ENCODE measurements around the gene F10.

- TF ChIP-seq, protein P1, sequence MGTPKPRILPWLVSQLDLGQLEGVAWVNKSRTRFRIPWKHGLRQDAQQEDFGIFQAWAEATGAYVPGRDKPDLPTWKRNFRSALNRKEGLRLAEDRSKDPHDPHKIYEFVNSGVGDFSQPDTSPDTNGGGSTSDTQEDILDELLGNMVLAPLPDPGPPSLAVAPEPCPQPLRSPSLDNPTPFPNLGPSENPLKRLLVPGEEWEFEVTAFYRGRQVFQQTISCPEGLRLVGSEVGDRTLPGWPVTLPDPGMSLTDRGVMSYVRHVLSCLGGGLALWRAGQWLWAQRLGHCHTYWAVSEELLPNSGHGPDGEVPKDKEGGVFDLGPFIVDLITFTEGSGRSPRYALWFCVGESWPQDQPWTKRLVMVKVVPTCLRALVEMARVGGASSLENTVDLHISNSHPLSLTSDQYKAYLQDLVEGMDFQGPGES (IDR thresholded peaks at IDR 0.05; ENCODE audit: low read depth, low read length) = no peak
- TF ChIP-seq POLR2AphosphoS5 (IDR thresholded peaks at IDR 0.05; ENCODE audit: low read depth, low read length) = no peak
- TF ChIP-seq CTCF (IDR thresholded peaks at IDR 0.05) = no peak
- no peak for TF ChIP-seq GABPA (IDR thresholded peaks at IDR 0.05; ENCODE audit: low read depth)
- no peak for TF ChIP-seq USF2 (IDR thresholded peaks at IDR 0.05; ENCODE audit: borderline replicate concordance, low read depth, low read length)
- no peak for TF ChIP-seq FOXJ3 (CRISPR knock-in tag; IDR thresholded peaks at IDR 0.05)
- no peak for TF ChIP-seq YY1 (IDR thresholded peaks at IDR 0.05; ENCODE audit: low read depth)
- TF ChIP-seq, protein P2, sequence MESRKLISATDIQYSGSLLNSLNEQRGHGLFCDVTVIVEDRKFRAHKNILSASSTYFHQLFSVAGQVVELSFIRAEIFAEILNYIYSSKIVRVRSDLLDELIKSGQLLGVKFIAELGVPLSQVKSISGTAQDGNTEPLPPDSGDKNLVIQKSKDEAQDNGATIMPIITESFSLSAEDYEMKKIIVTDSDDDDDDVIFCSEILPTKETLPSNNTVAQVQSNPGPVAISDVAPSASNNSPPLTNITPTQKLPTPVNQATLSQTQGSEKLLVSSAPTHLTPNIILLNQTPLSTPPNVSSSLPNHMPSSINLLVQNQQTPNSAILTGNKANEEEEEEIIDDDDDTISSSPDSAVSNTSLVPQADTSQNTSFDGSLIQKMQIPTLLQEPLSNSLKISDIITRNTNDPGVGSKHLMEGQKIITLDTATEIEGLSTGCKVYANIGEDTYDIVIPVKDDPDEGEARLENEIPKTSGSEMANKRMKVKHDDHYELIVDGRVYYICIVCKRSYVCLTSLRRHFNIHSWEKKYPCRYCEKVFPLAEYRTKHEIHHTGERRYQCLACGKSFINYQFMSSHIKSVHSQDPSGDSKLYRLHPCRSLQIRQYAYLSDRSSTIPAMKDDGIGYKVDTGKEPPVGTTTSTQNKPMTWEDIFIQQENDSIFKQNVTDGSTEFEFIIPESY (IDR thresholded peaks at IDR 0.05; ENCODE audit: borderline replicate concordance, low read depth) = no peak
- no peak for TF ChIP-seq TCF12 (IDR thresholded peaks at IDR 0.05)
- TF ChIP-seq EP300 (IDR thresholded peaks at IDR 0.05; ENCODE audit: borderline replicate concordance in 1 of 2, low read depth in 1 of 2, low read length in 1 of 2) = no peak
- no peak for TF ChIP-seq GATA2 (CRISPR knock-in tag; IDR thresholded peaks at IDR 0.05)
- TF ChIP-seq JUND (IDR thresholded peaks at IDR 0.05) = no peak
- no peak for TF ChIP-seq EZH2phosphoT487 (IDR thresholded peaks at IDR 0.05; ENCODE audit: borderline replicate concordance, low read depth)
These were observed 32.2 kb upstream of the F10 start for GRCh38 chr13:113090415-113090770.
